ENCODE measurements around the gene HOXC11. TPM values are rescaled to one million over a fixed set of nuclear protein-coding genes. Genes with fewer than 3 reads are reported as not detected.

Gene HOXC11
- total RNA-seq, 1 donor from 2014 or later: not detected

DNA sequence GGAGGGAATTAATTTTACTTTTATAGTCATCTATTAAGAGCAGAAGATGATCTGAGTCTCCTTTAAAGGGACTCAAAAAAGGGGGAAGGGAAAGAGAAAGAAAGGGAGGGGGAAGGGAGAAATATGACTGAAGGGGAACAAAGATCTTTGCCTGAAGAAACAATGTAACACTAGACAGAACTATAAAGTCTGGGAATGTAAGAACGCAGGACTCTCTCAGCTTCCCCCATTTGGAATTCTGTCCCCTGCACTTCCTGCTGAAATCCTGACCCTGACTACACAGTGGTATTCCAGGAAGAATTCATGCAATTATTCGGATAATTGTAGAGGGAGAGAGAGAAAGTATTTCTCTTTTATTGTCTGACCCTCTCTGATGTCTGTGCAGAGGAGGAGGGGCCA, 8.6 kb upstream of the HOXC11 start:
- Mint-ChIP-seq H3K36me3 (ENCODE audit: unreplicated experiment) (no peaks in the 10 kb centered on the region), H3K27ac (ENCODE audit: unreplicated experiment) (no peak overlapping the region), H3K27me3 (ENCODE audit: unreplicated experiment) (peaks cover 91% of the 10 kb centered on the region), H3K4me1 (ENCODE audit: unreplicated experiment) (peaks cover 15% of the 10 kb centered on the region), H3K9me3 (ENCODE audit: unreplicated experiment) (no peaks in the 10 kb centered on the region), H3K4me3 (ENCODE audit: unreplicated experiment) (no peak overlapping the region)
- TF ChIP-seq CTCF (IDR thresholded peaks at IDR 0.05): no peak
- DNase-seq (ENCODE audit: extremely low spot score, unreplicated experiment): no peak

DNA sequence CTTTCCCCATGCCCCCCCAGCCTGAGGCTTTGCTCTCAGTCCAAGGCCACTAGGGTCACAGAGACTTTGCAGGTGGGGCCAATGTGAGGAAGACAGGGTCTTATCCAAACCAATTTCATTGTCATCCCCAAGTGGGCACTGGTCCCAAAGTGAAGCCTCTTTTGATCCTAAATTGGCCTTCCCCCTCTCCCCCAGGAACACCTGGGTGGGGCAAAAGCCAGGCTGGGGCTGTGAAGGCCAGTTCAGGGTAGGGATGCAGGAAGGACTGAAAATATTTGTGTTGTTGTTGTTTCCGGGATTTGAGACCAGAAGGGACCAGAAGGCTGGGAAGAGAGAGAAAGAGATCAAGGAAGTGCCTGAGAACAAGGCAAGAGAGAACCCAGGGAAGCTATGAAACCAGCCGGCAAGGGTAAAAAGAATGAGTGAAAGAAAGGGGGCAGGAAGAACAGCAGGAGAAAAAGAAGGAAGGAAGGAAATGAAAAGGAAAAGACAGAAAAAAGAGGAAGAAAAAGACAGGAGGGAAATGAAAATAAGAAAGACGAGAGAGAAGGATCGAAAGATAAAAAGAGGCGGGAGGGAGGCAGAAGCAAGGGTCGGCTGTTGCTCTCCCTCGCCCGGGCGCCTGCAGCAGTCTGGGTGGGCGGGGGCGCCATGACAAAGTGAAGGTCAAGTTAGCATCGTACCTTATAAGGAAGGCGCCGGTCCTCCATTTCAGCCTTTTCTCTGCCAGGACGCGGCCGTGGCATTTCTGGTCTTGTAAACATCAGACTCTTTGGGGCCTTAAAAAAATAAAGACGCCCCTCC, 7.4 kb upstream of the HOXC11 start:
- H3K36me3 Mint-ChIP-seq (ENCODE audit: unreplicated experiment): no peaks in the 10 kb centered on the region
- TF ChIP-seq CTCF (IDR thresholded peaks at IDR 0.05): no peak
- H3K4me3 Mint-ChIP-seq (ENCODE audit: unreplicated experiment): no peak overlapping the region
- no peak overlapping the region for H3K27ac Mint-ChIP-seq (ENCODE audit: unreplicated experiment)
- no peak for DNase-seq (ENCODE audit: extremely low spot score, unreplicated experiment)
- H3K9me3 Mint-ChIP-seq (ENCODE audit: unreplicated experiment): no peaks in the 10 kb centered on the region
- peaks cover 91% of the 10 kb centered on the region for H3K27me3 Mint-ChIP-seq (ENCODE audit: unreplicated experiment)
- H3K4me1 Mint-ChIP-seq (ENCODE audit: unreplicated experiment): peaks cover 15% of the 10 kb centered on the region

DNA sequence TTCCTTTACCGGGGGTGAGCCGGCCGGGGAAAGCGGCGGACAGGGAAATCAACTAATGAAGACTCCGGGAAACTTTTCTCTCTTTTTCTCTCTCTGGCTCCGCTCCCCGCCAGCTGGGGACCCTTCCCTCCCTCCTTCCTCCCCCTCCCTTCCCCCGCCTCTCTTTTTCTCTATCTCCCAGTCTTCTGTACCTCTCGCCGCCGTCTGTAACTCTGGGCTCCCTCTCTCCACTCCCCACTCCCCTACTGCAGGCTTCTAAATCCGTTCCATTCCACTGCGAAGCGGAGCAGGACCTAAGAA, 6.9 kb upstream of the HOXC11 start:
- no peak for TF ChIP-seq CTCF (IDR thresholded peaks at IDR 0.05)
- H3K27me3 Mint-ChIP-seq (ENCODE audit: unreplicated experiment): peaks cover 93% of the 10 kb centered on the region

DNA sequence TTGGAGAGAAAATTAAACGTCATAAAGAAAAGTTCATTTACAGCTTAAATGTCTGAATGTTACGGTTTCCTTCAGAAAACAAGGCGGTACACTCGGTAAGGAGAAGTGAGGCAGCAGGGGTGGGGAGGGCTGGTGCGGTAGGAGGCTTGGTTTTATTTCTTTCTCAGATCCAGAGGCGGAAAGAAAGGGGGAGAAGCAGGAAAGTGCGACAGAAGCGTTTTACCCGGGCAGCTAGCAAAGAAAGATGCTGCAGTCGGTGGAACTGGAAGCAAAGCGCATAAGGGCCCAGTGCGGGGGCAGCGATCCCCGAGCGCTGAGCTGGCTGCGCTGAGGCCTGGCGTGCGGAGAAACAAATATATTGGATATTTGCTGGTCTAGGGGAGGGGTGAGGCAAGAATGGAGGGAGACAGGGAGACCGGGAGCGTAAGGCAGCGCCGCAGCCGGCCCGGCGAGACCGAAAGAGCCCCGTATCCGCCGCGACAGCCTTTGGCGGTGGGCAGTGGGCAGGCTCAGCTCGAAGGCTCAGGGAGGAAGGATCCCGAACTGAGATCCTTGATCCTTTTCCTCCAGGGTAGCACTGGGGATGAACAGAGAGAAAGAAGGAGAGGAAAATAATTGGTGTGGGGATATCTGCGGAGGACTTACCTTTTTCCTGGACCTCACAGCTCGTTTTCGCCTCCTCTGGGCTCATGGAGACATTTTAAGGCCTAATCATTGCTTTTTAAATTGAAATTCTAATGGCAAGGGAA, 6.4 kb upstream of the HOXC11 start:
- Mint-ChIP-seq H3K27ac (ENCODE audit: unreplicated experiment) (no peak overlapping the region), H3K27me3 (ENCODE audit: unreplicated experiment) (peaks cover 97% of the 10 kb centered on the region), H3K9me3 (ENCODE audit: unreplicated experiment) (no peaks in the 10 kb centered on the region), H3K4me1 (ENCODE audit: unreplicated experiment) (peaks cover 15% of the 10 kb centered on the region), H3K4me3 (ENCODE audit: unreplicated experiment) (peak overlapping the region; percentile 68), H3K36me3 (ENCODE audit: unreplicated experiment) (no peaks in the 10 kb centered on the region)
- DNase-seq (ENCODE audit: extremely low spot score, unreplicated experiment): no peak
- no peak for TF ChIP-seq CTCF (IDR thresholded peaks at IDR 0.05)

More for the DNA sequence above, 6.9 kb upstream of the HOXC11 start:
- Mint-ChIP-seq H3K36me3 (ENCODE audit: unreplicated experiment) (no peaks in the 10 kb centered on the region), H3K4me1 (ENCODE audit: unreplicated experiment) (peaks cover 15% of the 10 kb centered on the region), H3K9me3 (ENCODE audit: unreplicated experiment) (no peaks in the 10 kb centered on the region), H3K27ac (ENCODE audit: unreplicated experiment) (no peak overlapping the region), H3K4me3 (ENCODE audit: unreplicated experiment) (peak overlapping the region; percentile 68)
- no peak for DNase-seq (ENCODE audit: extremely low spot score, unreplicated experiment)

DNA sequence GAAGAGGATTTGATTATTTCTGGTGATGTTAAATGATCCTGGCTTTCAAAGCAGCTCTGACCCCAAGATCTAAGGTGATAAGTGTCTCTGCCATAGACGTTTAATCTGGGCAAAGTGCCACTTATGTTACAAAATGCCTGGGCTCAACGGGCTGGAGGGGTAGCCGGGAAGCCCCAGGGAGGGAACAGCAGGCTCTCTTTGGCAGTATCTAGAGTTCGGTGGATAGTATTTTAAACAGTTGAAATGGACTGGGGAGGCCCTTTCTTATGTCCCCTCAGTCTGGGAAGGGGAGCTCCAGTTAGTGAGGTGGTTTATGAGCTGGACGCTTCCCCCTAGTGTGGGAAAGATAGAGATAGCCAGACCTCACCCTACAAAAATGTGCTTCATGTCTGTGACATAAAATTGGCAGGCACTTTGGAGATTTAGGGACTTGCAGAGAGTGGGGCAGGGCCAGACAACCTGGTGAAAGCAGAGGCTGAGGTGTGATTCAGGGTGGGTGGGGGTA, 5.5 kb upstream of the HOXC11 start:
- Mint-ChIP-seq H3K27ac (ENCODE audit: unreplicated experiment) (no peak overlapping the region), H3K4me1 (ENCODE audit: unreplicated experiment) (peaks cover 15% of the 10 kb centered on the region), H3K36me3 (ENCODE audit: unreplicated experiment) (no peaks in the 10 kb centered on the region), H3K27me3 (ENCODE audit: unreplicated experiment) (peaks cover 99% of the 10 kb centered on the region), H3K4me3 (ENCODE audit: unreplicated experiment) (no peak overlapping the region), H3K9me3 (ENCODE audit: unreplicated experiment) (no peaks in the 10 kb centered on the region)
- no peak for TF ChIP-seq CTCF (IDR thresholded peaks at IDR 0.05)
- DNase-seq (ENCODE audit: extremely low spot score, unreplicated experiment): no peak
